H1 (cell line): ENCODE results near the gene RPP14. TPM values are rescaled to one million over a fixed set of nuclear protein-coding genes. Genes with fewer than 3 reads are reported as not detected.

Source experiments
- CTCF ChIA-PET: fragments of 300-600 bp; sonication (Branson Sonifier 250); formaldehyde crosslinking; loops from one replicate; lab custom pipeline; 2021; ENCODE audit not compliant: partially characterized antibody; lab: Charles Lee
- POLR2A ChIA-PET: fragments of 300-600 bp; sonication (Branson Sonifier 250); formaldehyde crosslinking; loops from one replicate; lab custom pipeline; 2021; ENCODE audit warnings: inconsistent platforms; ENCODE audit not compliant: partially characterized antibody; lab: Charles Lee
- DNase-seq, 2 experiments: peaks; one replicate each; pipeline versions ENCODE4 v3.0.0 to v3.0.0-alpha.2; 2010 to 2022; ENCODE audit warnings: low spot score in 2 of 2, low read depth in 1 of 2, mixed read lengths in 1 of 2
- FAIRE-seq: peaks from 2 replicates; lab custom pipeline; 2011; peaks lifted over from hg19 to GRCh38; lab: Jason Lieb, UNC
- H2AFZ ChIP-seq: 2 replicates; pipeline ENCODE4 v1.8.1; 2012; ENCODE audit warnings: low read length, inconsistent platforms
- H2AK5ac ChIP-seq: 2 replicates; pipeline ENCODE4 v1.6.1; 2013; ENCODE audit warnings: low read depth, low read length
- H2BK120ac ChIP-seq: replicated peaks from 2 replicates; pipeline ENCODE3; 2013; ENCODE audit warnings: low read depth, low read length, inconsistent platforms
- H2BK12ac ChIP-seq: 2 replicates; pipeline ENCODE4 v1.6.1; 2013; ENCODE audit warnings: low read depth, low read length
- H2BK15ac ChIP-seq: 2 replicates; pipeline ENCODE4 v1.6.1; 2013; ENCODE audit warnings: low read length
- H2BK20ac ChIP-seq: 2 replicates; pipeline ENCODE4 v1.6.1; 2013; ENCODE audit warnings: low read length
- H2BK5ac ChIP-seq: 2 replicates; pipeline ENCODE4 v1.6.1; 2013; ENCODE audit warnings: low read depth, low read length
- H3K14ac ChIP-seq: 2 replicates; pipeline ENCODE4 v1.6.1; 2013; ENCODE audit warnings: inconsistent platforms; ENCODE audit not compliant: insufficient read length
- H3K18ac ChIP-seq: 2 replicates; pipeline ENCODE4 v1.6.1; 2013; ENCODE audit warnings: low read length; ENCODE audit errors: extremely low read depth
- H3K23ac ChIP-seq: 2 replicates; pipeline ENCODE4 v1.6.1; 2013; ENCODE audit warnings: inconsistent platforms; ENCODE audit not compliant: insufficient read length
- H3K23me2 ChIP-seq: 2 replicates; pipeline ENCODE4 v1.6.1; 2013; ENCODE audit warnings: low read depth, low read length
- H3K27ac ChIP-seq: 2 replicates; pipeline ENCODE4 v1.6.1; 2011; ENCODE audit warnings: low read depth, low read length, inconsistent platforms
- H3K27me3 ChIP-seq, 4 experiments: replicated peaks in 1 of 4; 1 replicate in 1 of 4; 2 replicates in 3 of 4; pipeline versions ENCODE4 v1.6.1 to v1.8.1; 2011 to 2013; ENCODE audit warnings: low read length in 3 of 4, mild to moderate bottlenecking in 3 of 4, inconsistent platforms in 2 of 4, mixed read lengths in 2 of 4, moderate library complexity in 1 of 4; ENCODE audit not compliant: control insufficient read depth in 3 of 4, insufficient read depth in 3 of 4; ENCODE audit errors: extremely low read depth in 1 of 4
- H3K36me3 ChIP-seq, 4 experiments: 2 replicates each; pipeline versions ENCODE4 v1.6.1 to v1.8.1; 2011 to 2013; ENCODE audit warnings: mild to moderate bottlenecking in 4 of 4, low read length in 3 of 4, moderate library complexity in 2 of 4, control low read depth in 1 of 4, inconsistent platforms in 1 of 4; ENCODE audit not compliant: insufficient read depth in 4 of 4, control insufficient read depth in 2 of 4
- H3K4ac ChIP-seq: replicated peaks from 2 replicates; pipeline ENCODE3; 2013; ENCODE audit warnings: low read length, low read depth, mixed read lengths, inconsistent platforms; ENCODE audit not compliant: insufficient read length
- H3K4me1 ChIP-seq, 4 experiments: replicated peaks in 1 of 4; 1 replicate in 1 of 4; 2 replicates in 3 of 4; pipeline versions ENCODE4 v1.6.1 to v1.8.1; 2011 to 2013; ENCODE audit warnings: low read length in 3 of 4, inconsistent platforms in 2 of 4, mixed read lengths in 1 of 4; ENCODE audit not compliant: insufficient read depth in 4 of 4, control insufficient read depth in 3 of 4
- H3K4me2 ChIP-seq, 2 experiments: 2 replicates each; pipeline versions ENCODE4 v1.6.1 to v1.8.1; 2011 to 2013; ENCODE audit warnings: low read depth in 2 of 2, low read length in 2 of 2, control low read depth in 1 of 2, inconsistent platforms in 1 of 2, mild to moderate bottlenecking in 1 of 2; ENCODE audit not compliant: insufficient read depth in 1 of 2
- H3K4me3 ChIP-seq, 4 experiments: fragments of 200-600, 300-600 bp in 1 of 4; sonication (generic), shearing (Covaris generic), sonication (Bioruptor Twin) in 1 of 4; 2 replicates each; pipeline versions ENCODE4 v1.5.1 to v1.8.1; 2011 to 2016; ENCODE audit warnings: low read length in 4 of 4, low read depth in 3 of 4, control low read depth in 2 of 4, inconsistent platforms in 2 of 4, mild to moderate bottlenecking in 2 of 4, mixed read lengths in 1 of 4, moderate library complexity in 1 of 4; ENCODE audit not compliant: insufficient read depth in 2 of 4; ENCODE audit errors: extremely low read depth in 1 of 4
- H3K56ac ChIP-seq: replicated peaks from 2 replicates; pipeline ENCODE3; 2013; ENCODE audit warnings: low read depth, mild to moderate bottlenecking, mixed read lengths, low read length, inconsistent platforms; ENCODE audit not compliant: insufficient read length
- H3K79me1 ChIP-seq: 2 replicates; pipeline ENCODE4 v1.6.1; 2013; ENCODE audit warnings: low read depth, low read length, control low read depth
- H3K79me2 ChIP-seq, 2 experiments: 2 replicates each; pipeline versions ENCODE4 v1.6.1 to v1.8.1; 2012 to 2013; ENCODE audit warnings: low read length in 2 of 2, mild to moderate bottlenecking in 2 of 2, inconsistent platforms in 1 of 2; ENCODE audit not compliant: insufficient read depth in 2 of 2, control insufficient read depth in 1 of 2
- H3K9ac ChIP-seq, 4 experiments: replicated peaks in 1 of 4; 1 replicate in 1 of 4; 2 replicates in 3 of 4; pipeline versions ENCODE4 v1.6.1 to v1.8.1; 2011 to 2013; ENCODE audit warnings: low read depth in 3 of 4, low read length in 3 of 4, control low read depth in 2 of 4, mild to moderate bottlenecking in 2 of 4, moderate library complexity in 2 of 4, inconsistent platforms in 1 of 4; ENCODE audit errors: extremely low read depth in 1 of 4
- H3K9me3 ChIP-seq, 2 experiments: 2 replicates each; pipeline versions ENCODE4 v1.6.1 to v1.8.1; 2012 to 2013; ENCODE audit warnings: mild to moderate bottlenecking in 2 of 2, moderate library complexity in 2 of 2, control low read depth in 1 of 2, inconsistent platforms in 1 of 2, low read depth in 1 of 2, low read length in 1 of 2, mixed read lengths in 1 of 2; ENCODE audit not compliant: insufficient read depth in 2 of 2
- H4K20me1 ChIP-seq, 2 experiments: replicated peaks in 1 of 2; 2 replicates each; pipeline versions ENCODE3 to v1.8.1; 2011 to 2013; ENCODE audit warnings: inconsistent platforms in 2 of 2, low read length in 2 of 2, mild to moderate bottlenecking in 1 of 2; ENCODE audit not compliant: insufficient read depth in 2 of 2, control insufficient read depth in 1 of 2
- H4K5ac ChIP-seq: 2 replicates; pipeline ENCODE4 v1.6.1; 2013; ENCODE audit warnings: low read length, low read depth, mixed read lengths, inconsistent platforms; ENCODE audit not compliant: insufficient read length
- H4K8ac ChIP-seq: 2 replicates; pipeline ENCODE4 v1.8.0; 2013; ENCODE audit warnings: mild to moderate bottlenecking, moderate library complexity, low read length, inconsistent platforms; ENCODE audit not compliant: insufficient read depth; ENCODE audit errors: extremely low read depth
- H4K91ac ChIP-seq: replicated peaks from 2 replicates; pipeline ENCODE3; 2013; ENCODE audit warnings: low read length, mixed read lengths, inconsistent platforms; ENCODE audit not compliant: insufficient read length
- CEBPB ChIP-seq: IDR thresholded peaks from 2 replicates; pipeline ENCODE4 v1.6.1; 2012; ENCODE audit warnings: low read depth, low read length
- FOSL1 ChIP-seq: IDR thresholded peaks from 2 replicates; pipeline ENCODE4 v1.6.1; 2011; ENCODE audit warnings: mild to moderate bottlenecking, low read depth, low read length, moderate library complexity; ENCODE audit not compliant: insufficient read depth
- KDM4A ChIP-seq: IDR thresholded peaks from one replicate; pipeline ENCODE4 v1.7.1; 2012; ENCODE audit warnings: low read depth, mild to moderate bottlenecking, moderate library complexity, low read length, inconsistent platforms; ENCODE audit not compliant: severe bottlenecking
- NANOG ChIP-seq: IDR thresholded peaks from 2 replicates; pipeline ENCODE4 v1.6.1; 2011; ENCODE audit warnings: low read length, low read depth, mild to moderate bottlenecking, inconsistent platforms; ENCODE audit not compliant: insufficient read depth, poor library complexity, severe bottlenecking
- PHF8 ChIP-seq: fragments of 200-600 bp; sonication (generic); conservative IDR thresholded peaks from 2 replicates; pipeline ENCODE4 v1.7.1; 2012; ENCODE audit warnings: low read depth, mild to moderate bottlenecking, inconsistent platforms, low read length, moderate library complexity
- SIN3A ChIP-seq, 2 experiments: IDR thresholded peaks in 1 of 2; conservative IDR thresholded peaks in 1 of 2; 2 replicates each; pipeline ENCODE4 v1.6.1; 2011 to 2012; ENCODE audit warnings: low read length in 2 of 2, improper control_type of control experiment in 1 of 2, low read depth in 1 of 2, mild to moderate bottlenecking in 1 of 2
- SIX5 ChIP-seq: IDR thresholded peaks from 2 replicates; pipeline ENCODE4 v1.6.1; 2011; ENCODE audit warnings: mild to moderate bottlenecking, low read depth, low read length
- SP4 ChIP-seq: IDR thresholded peaks from 2 replicates; pipeline ENCODE4 v1.6.1; 2012; ENCODE audit warnings: low read length, inconsistent platforms
- SRF ChIP-seq: IDR thresholded peaks from 2 replicates; pipeline ENCODE4 v1.6.1; 2011; ENCODE audit warnings: mild to moderate bottlenecking, low read depth, low read length, moderate library complexity
- YY1 ChIP-seq: IDR thresholded peaks from 2 replicates; pipeline ENCODE4 v1.6.1; 2011; ENCODE audit warnings: low read depth, mild to moderate bottlenecking, low read length
- WGBS, 2 experiments: shearing (Covaris generic) in 1 of 2; methylation state at CpG; one replicate each; pipeline versions ENCODE4 v1.1.6 to v1.1.7; 2013 to 2015; ENCODE audit warnings: low lambda C conversion rate in 2 of 2, mixed read lengths in 2 of 2, inconsistent platforms in 1 of 2, low coverage in 1 of 2, missing lambda C conversion rate in 1 of 2; ENCODE audit not compliant: insufficient replicate concordance in 2 of 2, insufficient coverage in 1 of 2, insufficient read length in 1 of 2; ENCODE audit errors: extremely low coverage in 1 of 2, missing lambda C conversion rate in 1 of 2; 5-methylcytosine and 5-hydroxymethylcytosine counted together
- polyA plus RNA-seq, 7 experiments: library from polyadenylated mRNA; depleted of rRNA in 3 of 7; stranded (reverse) in 5 of 7; unstranded in 2 of 7; fragments of >200 nt in 5 of 7; fragments of 200-250 nt in 2 of 7; gene quantifications; 1 replicate in 5 of 7; 2 replicates in 1 of 7; 4 replicates in 1 of 7; pipeline versions ENCODE4 v1.2.1 to v1.2.3, GENCODE V29; 2011 to 2013; ENCODE audit warnings: missing spikeins in 2 of 7, mixed read lengths in 2 of 7
- total RNA-seq: library from RNA; stranded (reverse); fragmentation: NEBNext Ultra II Directional; extraction: Animal tissue kit (Norgen Biotek cat#: 25700); gene quantifications from 2 replicates; pipeline ENCODE4 v1.2.1, GENCODE V29; 2021
- TF ChIP-seq, protein P1 (sequence below): IDR thresholded peaks from 2 replicates; pipeline ENCODE4 v1.6.1; 2012; ENCODE audit warnings: low read length, inconsistent platforms
- TF ChIP-seq, protein P2 (sequence below): IDR thresholded peaks from 2 replicates; pipeline ENCODE4 v1.6.1; 2012; ENCODE audit warnings: inconsistent platforms

Gene RPP14
- total and polyA plus RNA-seq, 2 of the 8 experiments (the other 6 are each of a cell fraction or from before 2014, with no cell fraction given), result 11.7 to 23.4 TPM

DNA sequence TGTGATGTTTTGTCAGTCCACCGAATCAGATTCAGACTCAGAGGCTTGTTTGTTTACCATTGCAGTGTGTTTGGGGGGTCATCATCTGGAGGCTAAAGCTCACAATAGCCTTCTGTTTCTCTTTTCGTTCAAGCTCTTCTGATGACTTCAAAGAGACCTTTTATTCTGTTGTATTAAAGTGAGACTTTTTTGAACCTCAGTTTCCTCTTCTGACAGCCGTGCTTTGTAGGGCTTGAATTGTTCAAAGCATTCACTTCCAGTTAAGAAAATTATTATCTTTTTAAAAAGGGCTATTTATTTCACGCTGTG lies 27.9 kb downstream of the RPP14 start:
- H4K8ac ChIP-seq, result no peak overlapping the region
- ChIA-PET CTCF (interaction anchor here (1.0 to 3.9 kb wide), 6 partner anchors 9 to 81 kb away, joined by 3 to 15 read pairs (median 5); partner anchors contain the start of genes HTD2 and RPP14), POLR2A (interaction anchor here (1.1 to 1.5 kb wide), 4 partner anchors 12 to 100 kb away, joined by 3 to 7 read pairs (median 4); no protein-coding TSS in a partner anchor)
- peak overlapping the region in 2 of 4 experiments; percentile 49 to 65; a peak in 4 of 8 replicates for H3K4me3 ChIP-seq
- H4K5ac ChIP-seq, result no peak overlapping the region
- no peak overlapping the region for H3K9ac ChIP-seq
- H4K20me1 ChIP-seq, result no peaks in the 10 kb centered on the region
- no peak overlapping the region for H2BK5ac ChIP-seq
- H3K4ac ChIP-seq, result no peak overlapping the region
- peak overlapping the region; percentile 64 to 94 for H3K4me2 ChIP-seq
- H3K79me1 ChIP-seq, result no peaks in the 10 kb centered on the region
- H4K91ac ChIP-seq, result no peak overlapping the region
- H3K4me1 ChIP-seq, result 0 out of 7 replicates have a peak, but pooled peaks cover 0 to 4% (median 0%) of the 10 kb centered on the region in 4 experiments
- H2AK5ac ChIP-seq, result no peak overlapping the region
- H2BK12ac ChIP-seq, result no peak overlapping the region
- no peaks in the 10 kb centered on the region for H3K79me2 ChIP-seq
- no peak overlapping the region for H3K18ac ChIP-seq
- H3K14ac ChIP-seq, result no peak overlapping the region
- H3K23me2 ChIP-seq, result peaks cover 7% of the 10 kb centered on the region; the same call in 1 of the 2 replicates
- H3K36me3 ChIP-seq, result no peaks in the 10 kb centered on the region
- WGBS, 2 experiments, result 65% methylated on average over 4 of the region's 4 CpGs; no CpG with 5 or more reads in 1 of the 2 experiments
- no peaks in the 10 kb centered on the region for H3K9me3 ChIP-seq
- H2BK20ac ChIP-seq, result no peak overlapping the region
- H3K23ac ChIP-seq, result no peak overlapping the region
- no peak overlapping the region for H2BK120ac ChIP-seq
- no peak for DNase-seq
- H2AFZ ChIP-seq, result no peak overlapping the region
- no peak overlapping the region for H2BK15ac ChIP-seq
- FAIRE-seq, result no peak
- H3K27ac ChIP-seq, result no peak overlapping the region
- H3K27me3 ChIP-seq, result peaks cover 0 to 16% (median 8%) of the 10 kb centered on the region in 4 experiments; a peak in 5 of 7 replicates
- H3K56ac ChIP-seq, result no peak overlapping the region
- TF ChIP-seq PHF8, result no peak
- no peak for TF ChIP-seq CEBPB
- no peak for TF ChIP-seq KDM4A
- no peak for TF ChIP-seq SIN3A (conservative IDR thresholded peaks at IDR 0.05 in 1 of 2, IDR thresholded peaks at IDR 0.05 in 1 of 2; ENCODE audit: low read depth in 1 of 2, low read length in 2 of 2)
- no peak for TF ChIP-seq NANOG
- no peak for TF ChIP-seq FOSL1
- no peak for TF ChIP-seq SP4
- no peak for TF ChIP-seq SRF
- TF ChIP-seq, protein P1, sequence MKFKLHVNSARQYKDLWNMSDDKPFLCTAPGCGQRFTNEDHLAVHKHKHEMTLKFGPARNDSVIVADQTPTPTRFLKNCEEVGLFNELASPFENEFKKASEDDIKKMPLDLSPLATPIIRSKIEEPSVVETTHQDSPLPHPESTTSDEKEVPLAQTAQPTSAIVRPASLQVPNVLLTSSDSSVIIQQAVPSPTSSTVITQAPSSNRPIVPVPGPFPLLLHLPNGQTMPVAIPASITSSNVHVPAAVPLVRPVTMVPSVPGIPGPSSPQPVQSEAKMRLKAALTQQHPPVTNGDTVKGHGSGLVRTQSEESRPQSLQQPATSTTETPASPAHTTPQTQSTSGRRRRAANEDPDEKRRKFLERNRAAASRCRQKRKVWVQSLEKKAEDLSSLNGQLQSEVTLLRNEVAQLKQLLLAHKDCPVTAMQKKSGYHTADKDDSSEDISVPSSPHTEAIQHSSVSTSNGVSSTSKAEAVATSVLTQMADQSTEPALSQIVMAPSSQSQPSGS, result no peak
- TF ChIP-seq SIX5, result no peak
- TF ChIP-seq, protein P2, sequence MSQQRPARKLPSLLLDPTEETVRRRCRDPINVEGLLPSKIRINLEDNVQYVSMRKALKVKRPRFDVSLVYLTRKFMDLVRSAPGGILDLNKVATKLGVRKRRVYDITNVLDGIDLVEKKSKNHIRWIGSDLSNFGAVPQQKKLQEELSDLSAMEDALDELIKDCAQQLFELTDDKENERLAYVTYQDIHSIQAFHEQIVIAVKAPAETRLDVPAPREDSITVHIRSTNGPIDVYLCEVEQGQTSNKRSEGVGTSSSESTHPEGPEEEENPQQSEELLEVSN, result no peak
- TF ChIP-seq YY1, result no peak
